Esophagus squamous epithelium (tissue), 5 donors: ENCODE results near the gene SLC35F6. TPM values are rescaled to one million over a fixed set of nuclear protein-coding genes. Genes with fewer than 3 reads are reported as not detected.
"Not testable (repeated sequence)": the region's sequence is repeated elsewhere in the genome, so short reads cannot be mapped to it uniquely, and the experiment has no call there.

Experiments used
- DNase-seq: peaks from one replicate; lab custom pipeline; 2025; lab: John Stamatoyannopoulos, UW
- H3K27ac ChIP-seq, 4 donors: fragments of 200-600 bp; sonication (generic); one replicate each; pipeline ENCODE4 v1.5.1; 2016 to 2019; ENCODE audit warnings: mild to moderate bottlenecking in 1 of 4
- H3K27me3 ChIP-seq, 4 donors: fragments of 200-600 bp; sonication (generic); 1 replicate in 3 of 4; 2 replicates in 1 of 4; pipeline versions ENCODE4 v1.5.1 to v1.6.0; 2017 to 2021; ENCODE audit warnings: antibody characterized with exemption in 1 of 4
- H3K36me3 ChIP-seq, 3 donors: fragments of 200-600 bp; sonication (generic); one replicate each; pipeline ENCODE4 v1.5.1; 2016 to 2019
- H3K4me1 ChIP-seq, 3 donors: fragments of 200-600 bp; sonication (generic); one replicate each; pipeline ENCODE4 v1.5.1; 2017 to 2019
- H3K4me3 ChIP-seq, 4 donors: fragments of 200-600 bp; sonication (generic); 1 replicate in 3 of 4; 2 replicates in 1 of 4; pipeline ENCODE4 v1.5.1; 2016 to 2019; ENCODE audit warnings: mild to moderate bottlenecking in 2 of 4, moderate library complexity in 1 of 4
- H3K9me3 ChIP-seq, 3 donors: fragments of 200-600 bp; sonication (generic); one replicate each; pipeline ENCODE4 v1.5.1; 2016 to 2019
- CTCF ChIP-seq, 6 experiments: fragments of 450-650 bp in 4 of 6; fragments of 200-600 bp in 2 of 6; sonication (generic) in 2 of 6; IDR thresholded peaks; one replicate each; pipeline ENCODE4 v1.5.1; 2016 to 2019; ENCODE audit warnings: antibody characterized with exemption in 6 of 6, mild to moderate bottlenecking in 4 of 6, moderate library complexity in 4 of 6
- POLR2A ChIP-seq, 4 donors: fragments of 450-650 bp; IDR thresholded peaks; one replicate each; pipeline ENCODE4 v1.6.1; 2017; ENCODE audit warnings: antibody characterized with exemption in 4 of 4, mild to moderate bottlenecking in 4 of 4, moderate library complexity in 3 of 4
- WGBS, 2 donors: methylation state at CpG; one replicate each; pipeline ENCODE4 v1.1.5; 2018; 5-methylcytosine and 5-hydroxymethylcytosine counted together
- intact Hi-C: fragments of 100-400 bp; cut with DNase I; formaldehyde crosslinking; loops from one replicate; pipeline ENCODE4 v1.15.0; 2022
- total RNA-seq, 4 donors: library from RNA; depleted of rRNA; stranded (reverse); fragments of >200 nt; gene quantifications; one replicate each; pipeline ENCODE4 v1.1.0, GENCODE V29; 2016
- donor health status: DM: yes; HTN: yes; CAD: no.

SLC35F6 gene
- total RNA-seq, 4 donors from 2014 or later, result 39.6 to 61.4 (median 48.0) TPM

- peak overlapping the region; percentile 68 to 89 (median 77) for H3K27ac ChIP-seq
- H3K9me3 ChIP-seq, result no peaks in the 10 kb centered on the region
- DNase-seq, result no peak
- 62 to 84% methylated on average over 6 to 7 of the region's 7 CpGs for WGBS, 2 donors
- TF ChIP-seq POLR2A (IDR thresholded peaks at IDR 0.05) (no peak), CTCF (IDR thresholded peaks at IDR 0.05) (no peak)
- H3K4me3 ChIP-seq, result no peak overlapping the region
- intact Hi-C loops, result no loop called here
- no peaks in the 10 kb centered on the region for H3K36me3 ChIP-seq
- peaks cover 0 to 61% (median 31%) of the 10 kb centered on the region in 3 donors for H3K4me1 ChIP-seq
- H3K27me3 ChIP-seq, result no peaks in the 10 kb centered on the region
Measured at GRCh38 chr2:26758790-26759321, 5.2 kb upstream of the SLC35F6 start.

GRCh38 chr2:26759845-26760244 is 4.2 kb upstream of the SLC35F6 start:
- 86 to 100% methylated on average over 4 to 5 of the region's 5 CpGs for WGBS, 2 donors
- no peaks in the 10 kb centered on the region for H3K27me3 ChIP-seq
- no peak for DNase-seq
- no peaks in the 10 kb centered on the region for H3K36me3 ChIP-seq
- peaks cover 3 to 60% (median 31%) of the 10 kb centered on the region in 3 donors for H3K4me1 ChIP-seq
- TF ChIP-seq CTCF (IDR thresholded peaks at IDR 0.05), result no peak
- TF ChIP-seq POLR2A (IDR thresholded peaks at IDR 0.05), result no peak
- no peaks in the 10 kb centered on the region for H3K9me3 ChIP-seq
- H3K4me3 ChIP-seq, result no peak overlapping the region
- no peak overlapping the region for H3K27ac ChIP-seq
- intact Hi-C loops, result no loop called here

GRCh38 chr2:26760991-26761390 is 3.1 kb upstream of the SLC35F6 start:
- H3K4me3 ChIP-seq, H3K9me3 ChIP-seq, DNase-seq, H3K36me3 ChIP-seq, H3K27me3 ChIP-seq, intact Hi-C loops, H3K27ac ChIP-seq: not testable (repeated sequence)
- 76 to 86% methylated on average over 9 to 10 of the region's 10 CpGs for WGBS, 2 donors
- peaks cover 14 to 60% (median 31%) of the 10 kb centered on the region in 3 donors for H3K4me1 ChIP-seq

GRCh38 chr2:26763019-26763418 is 1.1 kb upstream of the SLC35F6 start:
- TF ChIP-seq CTCF (IDR thresholded peaks at IDR 0.05) (no peak), POLR2A (IDR thresholded peaks at IDR 0.05) (no peak)
- Histone ChIP-seq H3K27me3 (no peaks in the 10 kb centered on the region), H3K4me1 (peaks cover 32 to 60% (median 43%) of the 10 kb centered on the region in 3 donors), H3K36me3 (no peaks in the 10 kb centered on the region), H3K9me3 (no peaks in the 10 kb centered on the region), H3K27ac (no peak overlapping the region), H3K4me3 (no peak overlapping the region)
- intact Hi-C loops, result no loop called here
- WGBS, 2 donors, result 93% methylated on average over 10 of the region's 10 CpGs
- DNase-seq, result no peak

GRCh38 chr2:26764906-26765305 is 822 bp downstream of the SLC35F6 start:
- TF ChIP-seq POLR2A (IDR thresholded peaks at IDR 0.05) (no peak), CTCF (IDR thresholded peaks at IDR 0.05) (no peak)
- Histone ChIP-seq H3K9me3 (no peaks in the 10 kb centered on the region), H3K36me3 (no peaks in the 10 kb centered on the region), H3K4me3 (peak overlapping the region; percentile 64 to 95 (median 92)), H3K27ac (peak overlapping the region; percentile 90 to 98 (median 96)), H3K27me3 (no peaks in the 10 kb centered on the region), H3K4me1 (peaks cover 45 to 66% (median 55%) of the 10 kb centered on the region in 3 donors)
- no peak for DNase-seq
- intact Hi-C loops, result no loop called here
- 8 to 34% methylated on average over 3 of the region's 3 CpGs for WGBS, 2 donors
